OCI-LY1 (cell line): ENCODE measurements around the gene SCGB1C2.

Experiments used
- H2AFZ ChIP-seq: fragments of 200-600 bp; sonication (generic), shearing (Covaris generic); 2 replicates; pipeline ENCODE4 v1.6.0; 2014; ENCODE audit warnings: antibody characterized with exemption, mild to moderate bottlenecking, low read length
- H3F3A ChIP-seq: fragments of 200-600 bp; sonication (generic), shearing (Covaris generic); 2 replicates; pipeline ENCODE4 v1.6.0; 2014; ENCODE audit warnings: mild to moderate bottlenecking, antibody characterized with exemption, low read length, moderate library complexity; ENCODE audit not compliant: insufficient read depth
- H3K27ac ChIP-seq: fragments of 200-600 bp; sonication (generic); 2 replicates; pipeline ENCODE4 v1.5.1; 2014; ENCODE audit warnings: low read length, mixed run types, mild to moderate bottlenecking, low read depth; ENCODE audit not compliant: poor library complexity, severe bottlenecking
- H3K27me3 ChIP-seq: fragments of 200-600 bp; sonication (generic); 2 replicates; pipeline ENCODE4 v1.6.0; 2014; ENCODE audit warnings: antibody characterized with exemption, mild to moderate bottlenecking, low read length, moderate library complexity; ENCODE audit not compliant: insufficient read depth
- H3K36me3 ChIP-seq: fragments of 200-600 bp; sonication (generic); 2 replicates; pipeline ENCODE4 v1.6.1; 2014; ENCODE audit warnings: mild to moderate bottlenecking, antibody characterized with exemption, low read length, moderate library complexity, mixed read lengths; ENCODE audit not compliant: insufficient read depth
- H3K4me1 ChIP-seq: fragments of 200-600 bp; sonication (generic); 2 replicates; pipeline ENCODE4 v1.5.1; 2014; ENCODE audit warnings: mild to moderate bottlenecking, low read length, moderate library complexity; ENCODE audit not compliant: insufficient read depth, severe bottlenecking
- H3K4me2 ChIP-seq: fragments of 200-600 bp; sonication (generic), shearing (Covaris generic); 2 replicates; pipeline ENCODE4 v1.6.1; 2014; ENCODE audit warnings: low read length
- H3K4me3 ChIP-seq: fragments of 200-600 bp; sonication (generic); 2 replicates; pipeline ENCODE4 v1.5.1; 2014; ENCODE audit warnings: low read length, low read depth, mild to moderate bottlenecking, mixed read lengths; ENCODE audit not compliant: poor library complexity, severe bottlenecking
- H3K79me2 ChIP-seq: fragments of 200-600 bp; shearing (Covaris generic); 2 replicates; pipeline ENCODE4 v1.6.1; 2016; ENCODE audit warnings: mixed run types, low read length, mixed read lengths; ENCODE audit not compliant: insufficient read depth
- H3K9ac ChIP-seq: fragments of 200-600 bp; sonication (generic), shearing (Covaris generic); 2 replicates; pipeline ENCODE4 v1.6.1; 2014; ENCODE audit warnings: mild to moderate bottlenecking, low read length, mixed read lengths
- H3K9me2 ChIP-seq: fragments of 200-600 bp; sonication (generic), shearing (Covaris generic); 2 replicates; pipeline ENCODE4 v1.6.1; 2014; ENCODE audit warnings: low read depth, mild to moderate bottlenecking, low read length, mixed read lengths
- H3K9me3 ChIP-seq: fragments of 200-600 bp; shearing (Covaris generic); 2 replicates; pipeline ENCODE4 v1.6.1; 2014; ENCODE audit warnings: low read length, mixed read lengths
- H4K20me1 ChIP-seq: fragments of 200-600 bp; sonication (generic), shearing (Covaris generic); 2 replicates; pipeline ENCODE4 v1.6.0; 2016; ENCODE audit warnings: mild to moderate bottlenecking, low read length; ENCODE audit not compliant: insufficient read depth
- CTCF ChIP-seq: fragments of 200-600 bp; sonication (generic), shearing (Covaris generic); IDR thresholded peaks from 2 replicates; pipeline ENCODE4 v1.5.1; 2017; ENCODE audit warnings: mild to moderate bottlenecking, antibody characterized with exemption, low read length, moderate library complexity, mixed read lengths
- EZH2 ChIP-seq: fragments of 200-600 bp; sonication (generic), shearing (Covaris generic); IDR thresholded peaks from 2 replicates; pipeline ENCODE4 v1.8.0; 2017; ENCODE audit warnings: borderline replicate concordance, mixed run types, mild to moderate bottlenecking, antibody characterized with exemption, low read length, moderate library complexity, mixed read lengths

Gene SCGB1C2

GRCh38 chr17:142876-143784 is 5.8 kb downstream of the SCGB1C2 start:
- Histone ChIP-seq H3K4me1 (no peaks in the 10 kb centered on the region), H3K27me3 (no peaks in the 10 kb centered on the region), H3K79me2 (no peaks in the 10 kb centered on the region), H3K27ac (no peak overlapping the region), H3F3A (no peaks in the 10 kb centered on the region), H3K4me2 (no peak overlapping the region), H3K9me2 (no peaks in the 10 kb centered on the region), H3K9me3 (no peaks in the 10 kb centered on the region), H3K4me3 (no peak overlapping the region), H3K9ac (no peak overlapping the region), H3K36me3 (no peaks in the 10 kb centered on the region), H2AFZ (no peak overlapping the region), H4K20me1 (no peaks in the 10 kb centered on the region)
- no peak for TF ChIP-seq EZH2

GRCh38 chr17:143785-144281 is 6.5 kb downstream of the SCGB1C2 start:
- Histone ChIP-seq H3K27ac (no peak overlapping the region), H3K4me1 (no peaks in the 10 kb centered on the region), H3K9ac (no peak overlapping the region), H3K4me2 (no peak overlapping the region), H3K9me3 (no peaks in the 10 kb centered on the region), H2AFZ (no peak overlapping the region), H3K36me3 (no peaks in the 10 kb centered on the region), H4K20me1 (no peaks in the 10 kb centered on the region), H3K9me2 (no peaks in the 10 kb centered on the region), H3F3A (no peaks in the 10 kb centered on the region), H3K79me2 (no peaks in the 10 kb centered on the region), H3K27me3 (no peaks in the 10 kb centered on the region), H3K4me3 (no peak overlapping the region)
- TF ChIP-seq EZH2 (no peak), CTCF (peak; percentile 82)

GRCh38 chr17:144936-145670 is 7.7 kb downstream of the SCGB1C2 start:
- H3K36me3 ChIP-seq = no peaks in the 10 kb centered on the region
- H3F3A ChIP-seq = no peaks in the 10 kb centered on the region
- no peaks in the 10 kb centered on the region for H3K4me1 ChIP-seq
- H3K27me3 ChIP-seq = no peaks in the 10 kb centered on the region
- no peak overlapping the region for H3K9ac ChIP-seq
- H3K9me2 ChIP-seq = no peaks in the 10 kb centered on the region
- TF ChIP-seq EZH2 (no peak), CTCF (no peak)
- H4K20me1 ChIP-seq = no peaks in the 10 kb centered on the region
- H3K79me2 ChIP-seq = no peaks in the 10 kb centered on the region
- H3K4me2 ChIP-seq = no peak overlapping the region
- H3K4me3 ChIP-seq = no peak overlapping the region
- no peak overlapping the region for H2AFZ ChIP-seq
- no peak overlapping the region for H3K27ac ChIP-seq
- H3K9me3 ChIP-seq = no peaks in the 10 kb centered on the region
